ENCODE data around the gene PLXND1.
A peak's percentile ranks its signal among the peaks of the same experiment; 100 is the strongest.

The PLXND1 gene

GRCh38 chr3:129633751-129634481, 27.4 kb upstream of the PLXND1 start:
- DNase-seq (ENCODE audit: low read depth), result no peak
- H3K4me3 ChIP-seq (ENCODE audit: low read depth, low read length), result no peak overlapping the region
- TF ChIP-seq CTCF (IDR thresholded peaks at IDR 0.05; ENCODE audit: low read depth, low read length, missing control alignments), result no peak

GRCh38 chr3:129632977-129633376, 26.5 kb upstream of the PLXND1 start:
- DNase-seq (ENCODE audit: low read depth), result no peak

GRCh38 chr3:129632556-129632955, 26.1 kb upstream of the PLXND1 start:
- TF ChIP-seq CTCF (IDR thresholded peaks at IDR 0.05; ENCODE audit: low read depth, low read length, missing control alignments), result no peak
- DNase-seq (ENCODE audit: low read depth), result no peak
- no peak overlapping the region for H3K4me3 ChIP-seq (ENCODE audit: low read depth, low read length)

More at GRCh38 chr3:129632977-129633376, 26.5 kb upstream of the PLXND1 start:
- H3K4me3 ChIP-seq (ENCODE audit: low read depth, low read length), result no peak overlapping the region
- no peak for TF ChIP-seq CTCF (IDR thresholded peaks at IDR 0.05; ENCODE audit: low read depth, low read length, missing control alignments)

GRCh38 chr3:129632056-129632455, 25.6 kb upstream of the PLXND1 start:
- H3K4me3 ChIP-seq (ENCODE audit: low read depth, low read length), result no peak overlapping the region
- TF ChIP-seq CTCF (IDR thresholded peaks at IDR 0.05; ENCODE audit: low read depth, low read length, missing control alignments), result no peak
- DNase-seq (ENCODE audit: low read depth), result no peak

GRCh38 chr3:129629011-129629410, 22.5 kb upstream of the PLXND1 start:
- no peak for DNase-seq (ENCODE audit: low read depth)
- TF ChIP-seq CTCF (IDR thresholded peaks at IDR 0.05; ENCODE audit: low read depth, low read length, missing control alignments), result no peak
- no peak overlapping the region for H3K4me3 ChIP-seq (ENCODE audit: low read depth, low read length)

GRCh38 chr3:129628169-129628522, 21.7 kb upstream of the PLXND1 start:
- DNase-seq (ENCODE audit: low read depth), result no peak
- peak overlapping the region; percentile 62; the same call in 1 of the 2 replicates for H3K4me3 ChIP-seq (ENCODE audit: low read depth, low read length)
- no peak for TF ChIP-seq CTCF (IDR thresholded peaks at IDR 0.05; ENCODE audit: low read depth, low read length, missing control alignments)
